ENCODE results near the gene ASAP3.

Gene ASAP3

GRCh38 chr1:23526329-23527041, 42.5 kb upstream of the ASAP3 start:
- H3K27me3 ChIP-seq (ENCODE audit: low read length) = no peaks in the 10 kb centered on the region

DNA sequence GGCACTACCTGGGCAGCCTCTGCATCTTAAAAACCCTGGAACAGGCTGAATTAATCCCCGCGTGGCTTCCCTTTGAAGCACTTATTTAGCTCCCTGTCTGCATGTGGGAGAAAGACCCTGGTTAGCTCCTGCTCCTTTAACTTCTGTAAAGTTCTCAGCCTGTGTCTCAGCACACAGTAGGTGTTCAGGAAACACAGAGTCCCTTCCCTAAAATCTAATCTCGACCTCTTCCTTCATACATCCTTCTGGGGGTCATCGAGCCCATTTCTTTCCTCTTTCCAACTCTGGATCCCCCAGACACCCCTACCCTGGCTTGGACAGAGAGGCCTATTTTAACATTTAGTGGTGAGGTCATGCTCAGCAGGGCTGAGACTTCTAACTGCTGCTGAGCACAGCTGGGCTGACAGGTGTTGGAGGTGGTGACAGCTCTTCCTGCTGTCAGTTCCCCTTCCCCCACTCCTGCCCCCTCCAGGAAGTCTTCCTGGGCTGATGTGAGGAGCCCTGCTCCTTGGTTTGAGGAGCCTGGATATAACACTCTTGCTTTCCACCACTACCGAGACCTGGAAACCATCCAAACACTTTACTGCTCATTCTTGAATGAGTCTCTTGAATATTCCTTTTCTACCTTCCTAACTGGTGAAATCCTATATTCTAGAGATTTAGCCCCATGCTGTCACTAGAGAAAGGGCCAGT, 41.7 kb upstream of the ASAP3 start:
- peaks cover 81% of the 10 kb centered on the region for H3K79me2 ChIP-seq (ENCODE audit: insufficient read depth, low read length)
- peak overlapping the region; percentile 96 for H3K9ac ChIP-seq (ENCODE audit: low read length)
- H2AFZ ChIP-seq (ENCODE audit: low read depth, low read length, severe bottlenecking) = no peak overlapping the region
- H3K4me3 ChIP-seq (ENCODE audit: insufficient read depth, low read length, poor library complexity, severe bottlenecking) = peak overlapping the region; percentile 35
- no peaks in the 10 kb centered on the region for H3K9me3 ChIP-seq (ENCODE audit: insufficient read depth, low read length)
- no peaks in the 10 kb centered on the region for H3K27me3 ChIP-seq (ENCODE audit: low read length)
- H3K4me2 ChIP-seq (ENCODE audit: low read depth, low read length, poor library complexity, severe bottlenecking) = peak overlapping the region; percentile 96
- peak overlapping the region; percentile 94 for H3K27ac ChIP-seq (ENCODE audit: low read depth, low read length)
- peaks cover 8% of the 10 kb centered on the region; the same call in 1 of the 2 replicates for H4K20me1 ChIP-seq (ENCODE audit: low read depth, low read length)
- no peak for TF ChIP-seq EZH2phosphoT487 (conservative IDR thresholded peaks at IDR 0.05; ENCODE audit: low read length)
- TF ChIP-seq, protein P1, sequence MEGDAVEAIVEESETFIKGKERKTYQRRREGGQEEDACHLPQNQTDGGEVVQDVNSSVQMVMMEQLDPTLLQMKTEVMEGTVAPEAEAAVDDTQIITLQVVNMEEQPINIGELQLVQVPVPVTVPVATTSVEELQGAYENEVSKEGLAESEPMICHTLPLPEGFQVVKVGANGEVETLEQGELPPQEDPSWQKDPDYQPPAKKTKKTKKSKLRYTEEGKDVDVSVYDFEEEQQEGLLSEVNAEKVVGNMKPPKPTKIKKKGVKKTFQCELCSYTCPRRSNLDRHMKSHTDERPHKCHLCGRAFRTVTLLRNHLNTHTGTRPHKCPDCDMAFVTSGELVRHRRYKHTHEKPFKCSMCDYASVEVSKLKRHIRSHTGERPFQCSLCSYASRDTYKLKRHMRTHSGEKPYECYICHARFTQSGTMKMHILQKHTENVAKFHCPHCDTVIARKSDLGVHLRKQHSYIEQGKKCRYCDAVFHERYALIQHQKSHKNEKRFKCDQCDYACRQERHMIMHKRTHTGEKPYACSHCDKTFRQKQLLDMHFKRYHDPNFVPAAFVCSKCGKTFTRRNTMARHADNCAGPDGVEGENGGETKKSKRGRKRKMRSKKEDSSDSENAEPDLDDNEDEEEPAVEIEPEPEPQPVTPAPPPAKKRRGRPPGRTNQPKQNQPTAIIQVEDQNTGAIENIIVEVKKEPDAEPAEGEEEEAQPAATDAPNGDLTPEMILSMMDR (IDR thresholded peaks at IDR 0.05; ENCODE audit: insufficient read depth, low read length, poor library complexity, severe bottlenecking) = no peak
- no peaks in the 10 kb centered on the region for H3K9me2 ChIP-seq (replicated peaks; ENCODE audit: insufficient read depth, low read length)
- H3K36me3 ChIP-seq (ENCODE audit: low read length) = peaks cover 6% of the 10 kb centered on the region
- H3F3A ChIP-seq (ENCODE audit: insufficient read depth) = peaks cover 56% of the 10 kb centered on the region

More at GRCh38 chr1:23526329-23527041, 42.5 kb upstream of the ASAP3 start:
- Histone ChIP-seq H3K36me3 (ENCODE audit: low read length) (peaks cover 6% of the 10 kb centered on the region), H3K9ac (ENCODE audit: low read length) (peak overlapping the region; percentile 96; the same call in 1 of the 2 replicates), H3K9me2 (replicated peaks; ENCODE audit: insufficient read depth, low read length) (no peaks in the 10 kb centered on the region), H4K20me1 (ENCODE audit: low read depth, low read length) (peaks cover 8% of the 10 kb centered on the region; the same call in 1 of the 2 replicates), H2AFZ (ENCODE audit: low read depth, low read length, severe bottlenecking) (no peak overlapping the region), H3K4me2 (ENCODE audit: low read depth, low read length, poor library complexity, severe bottlenecking) (peak overlapping the region; percentile 96), H3K27ac (ENCODE audit: low read depth, low read length) (peak overlapping the region; percentile 94), H3K9me3 (ENCODE audit: insufficient read depth, low read length) (no peaks in the 10 kb centered on the region), H3K4me3 (ENCODE audit: insufficient read depth, low read length, poor library complexity, severe bottlenecking) (peak overlapping the region; percentile 31), H3K79me2 (ENCODE audit: insufficient read depth, low read length) (peaks cover 84% of the 10 kb centered on the region), H3F3A (ENCODE audit: insufficient read depth) (peaks cover 56% of the 10 kb centered on the region)
- TF ChIP-seq, protein P1 (IDR thresholded peaks at IDR 0.05; ENCODE audit: insufficient read depth, low read length, poor library complexity, severe bottlenecking) = no peak
- no peak for TF ChIP-seq EZH2phosphoT487 (conservative IDR thresholded peaks at IDR 0.05; ENCODE audit: low read length)

- Histone ChIP-seq H3K4me3 (ENCODE audit: insufficient read depth, low read length, poor library complexity, severe bottlenecking) (peak overlapping the region; percentile 35), H3K27me3 (ENCODE audit: low read length) (no peaks in the 10 kb centered on the region), H3F3A (ENCODE audit: insufficient read depth) (peaks cover 50% of the 10 kb centered on the region), H4K20me1 (ENCODE audit: low read depth, low read length) (peaks cover 8% of the 10 kb centered on the region; the same call in 1 of the 2 replicates), H3K36me3 (ENCODE audit: low read length) (peaks cover 9% of the 10 kb centered on the region), H2AFZ (ENCODE audit: low read depth, low read length, severe bottlenecking) (no peak overlapping the region), H3K9me2 (replicated peaks; ENCODE audit: insufficient read depth, low read length) (no peaks in the 10 kb centered on the region), H3K4me2 (ENCODE audit: low read depth, low read length, poor library complexity, severe bottlenecking) (peak overlapping the region; percentile 96), H3K9ac (ENCODE audit: low read length) (peak overlapping the region; percentile 48), H3K79me2 (ENCODE audit: insufficient read depth, low read length) (peaks cover 72% of the 10 kb centered on the region), H3K27ac (ENCODE audit: low read depth, low read length) (peak overlapping the region; percentile 94), H3K9me3 (ENCODE audit: insufficient read depth, low read length) (no peaks in the 10 kb centered on the region)
- TF ChIP-seq EZH2phosphoT487 (conservative IDR thresholded peaks at IDR 0.05; ENCODE audit: low read length) = no peak
- TF ChIP-seq, protein P1 (IDR thresholded peaks at IDR 0.05; ENCODE audit: insufficient read depth, low read length, poor library complexity, severe bottlenecking) = no peak
Observed at GRCh38 chr1:23524716-23525401, 40.9 kb upstream of the ASAP3 start.

Measured in SU-DHL-6 (cell line).